CD8-positive, alpha-beta memory T cell (primary cell): Measurements from ENCODE around the gene PIP4K2C. TPM values are rescaled to one million over a fixed set of nuclear protein-coding genes. Genes with fewer than 3 reads are reported as not detected.
"Not testable (repeated sequence)": the region's sequence is repeated elsewhere in the genome, so short reads cannot be mapped to it uniquely, and the experiment has no call there.

Experiments used
- CTCF ChIA-PET: fragments of 350-600 bp; sonication (Branson Sonifier 250); formaldehyde crosslinking; loops from one replicate; lab custom pipeline; 2021; ENCODE audit warnings: antibody characterized with exemption; lab: Charles Lee
- POLR2A ChIA-PET: fragments of 350-600 bp; sonication (Branson Sonifier 250); formaldehyde crosslinking; loops from one replicate; lab custom pipeline; 2021; ENCODE audit warnings: antibody characterized with exemption; lab: Charles Lee
- DNase-seq, 5 donors: peaks; one replicate each; pipeline versions ENCODE4 v3.0.0 to v3.0.0-alpha.2; 2020 to 2022; ENCODE audit warnings: mixed read lengths in 1 of 5
- H3K27ac ChIP-seq: one replicate; pipeline ENCODE4 v1.7.0; 2013; ENCODE audit warnings: low read depth, mild to moderate bottlenecking, low read length, moderate library complexity
- H3K27me3 ChIP-seq: 2 replicates; pipeline ENCODE4 v1.7.0; 2013; ENCODE audit warnings: low read length, mild to moderate bottlenecking; ENCODE audit not compliant: insufficient read depth, poor library complexity, severe bottlenecking
- H3K36me3 ChIP-seq: 2 replicates; pipeline ENCODE4 v1.7.0; 2013; ENCODE audit warnings: mild to moderate bottlenecking, low read length, moderate library complexity; ENCODE audit not compliant: insufficient read depth
- H3K4me1 ChIP-seq: 2 replicates; pipeline ENCODE4 v1.7.0; 2013; ENCODE audit warnings: mild to moderate bottlenecking, low read length, moderate library complexity; ENCODE audit not compliant: insufficient read depth
- H3K4me3 ChIP-seq: 2 replicates; pipeline ENCODE4 v1.7.0; 2013; ENCODE audit warnings: mild to moderate bottlenecking, low read length
- H3K9me3 ChIP-seq: 2 replicates; pipeline ENCODE4 v1.7.0; 2013; ENCODE audit warnings: mild to moderate bottlenecking, low read length
- H3K27ac Mint-ChIP-seq, 8 donors: one replicate each; pipeline ENCODE4 v1.8.0; 2020 to 2021; ENCODE audit warnings: mixed read lengths in 8 of 8, mild to moderate bottlenecking in 6 of 8, inconsistent platforms in 3 of 8, moderate library complexity in 3 of 8
- H3K27me3 Mint-ChIP-seq, 2 donors: one replicate each; pipeline ENCODE4 v1.8.0; 2020 to 2021; ENCODE audit warnings: mixed read lengths in 2 of 2, mild to moderate bottlenecking in 1 of 2, moderate library complexity in 1 of 2
- H3K36me3 Mint-ChIP-seq, 3 donors: one replicate each; pipeline ENCODE4 v1.8.0; 2020 to 2021; ENCODE audit warnings: mixed read lengths in 3 of 3, inconsistent platforms in 1 of 3, mild to moderate bottlenecking in 1 of 3
- H3K4me1 Mint-ChIP-seq, 3 donors: one replicate each; pipeline ENCODE4 v1.8.0; 2020 to 2021; ENCODE audit warnings: mixed read lengths in 3 of 3, inconsistent platforms in 1 of 3, mild to moderate bottlenecking in 1 of 3
- H3K4me3 Mint-ChIP-seq, 7 donors: one replicate each; pipeline ENCODE4 v1.8.0; 2020 to 2021; ENCODE audit warnings: mixed read lengths in 7 of 7, mild to moderate bottlenecking in 6 of 7, moderate library complexity in 4 of 7, inconsistent platforms in 2 of 7
- H3K9me3 Mint-ChIP-seq, 5 donors: one replicate each; pipeline ENCODE4 v1.8.0; 2020 to 2022; ENCODE audit warnings: mixed read lengths in 5 of 5, mild to moderate bottlenecking in 3 of 5, moderate library complexity in 2 of 5, inconsistent platforms in 1 of 5
- polyA plus RNA-seq: library from polyadenylated mRNA; unstranded; fragments of 300-500 nt; fragmentation: Illumina TruSeq; gene quantifications from one replicate; pipeline ENCODE4 v1.2.3, GENCODE V29; 2021
- total RNA-seq, 2 experiments: library from RNA; stranded (reverse); gene quantifications; one replicate each; pipeline ENCODE4 v1.2.3, GENCODE V29; 2021

The PIP4K2C gene
- total and polyA plus RNA-seq, 3 experiments from 2014 or later: 24.7 to 40.6 (median 29.7) TPM

- H3K36me3 ChIP-seq, H3K27ac ChIP-seq, H3K36me3 Mint-ChIP-seq, H3K9me3 Mint-ChIP-seq, H3K9me3 ChIP-seq, H3K4me3 ChIP-seq, H3K4me3 Mint-ChIP-seq, POLR2A ChIA-PET, DNase-seq, H3K27ac Mint-ChIP-seq: not testable (repeated sequence)
- peaks cover 46% of the 10 kb centered on the region for H3K27me3 ChIP-seq
- peaks cover 64 to 72% of the 10 kb centered on the region in 2 donors for H3K27me3 Mint-ChIP-seq
- H3K4me1 Mint-ChIP-seq: peaks cover 28 to 34% (median 32%) of the 10 kb centered on the region in 3 donors
- CTCF ChIA-PET: interaction anchor here (1.2 to 5.7 kb wide), 3 partner anchors 15 to 156 kb away, joined by 4 to 85 read pairs (median 5); partner anchors contain the start of gene B4GALNT1
- peaks cover 30% of the 10 kb centered on the region for H3K4me1 ChIP-seq
Observed at GRCh38 chr12:57618431-57618830, 27.4 kb downstream of the PIP4K2C start.

DNA sequence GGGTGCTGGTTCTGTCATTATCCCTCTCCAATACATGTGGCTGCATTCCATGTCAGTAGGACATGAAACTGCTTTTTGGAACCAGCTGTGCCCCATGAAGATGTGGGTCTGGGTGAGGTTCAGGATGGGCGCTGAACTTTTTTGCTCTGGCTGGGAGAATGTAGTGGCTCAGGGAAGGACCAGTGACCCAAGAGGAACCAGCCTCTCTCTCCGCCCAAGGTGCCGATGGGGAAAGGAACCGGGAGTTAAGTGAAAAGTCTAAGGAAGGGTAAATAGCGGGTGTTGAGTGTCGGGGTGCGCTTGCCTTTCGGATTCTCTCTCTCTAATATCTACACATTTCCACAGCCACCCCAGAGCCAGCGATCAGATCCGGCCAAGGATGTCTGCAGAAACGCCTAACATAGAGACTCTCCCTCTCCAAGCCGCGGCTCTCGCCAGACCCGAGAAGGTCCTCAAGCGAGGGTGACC lies 28.0 kb downstream of the PIP4K2C start:
- no peaks in the 10 kb centered on the region for H3K9me3 Mint-ChIP-seq
- peaks cover 69 to 78% of the 10 kb centered on the region in 2 donors for H3K27me3 Mint-ChIP-seq
- Histone ChIP-seq H3K36me3 (no peaks in the 10 kb centered on the region), H3K4me3 (no peak overlapping the region), H3K4me1 (peaks cover 30% of the 10 kb centered on the region), H3K27me3 (peaks cover 52% of the 10 kb centered on the region), H3K9me3 (no peaks in the 10 kb centered on the region), H3K27ac (no peak overlapping the region)
- H3K4me3 Mint-ChIP-seq: peak overlapping the region in 4 of 7 donors; percentile 35 to 75 (median 60)
- ChIA-PET CTCF (interaction anchor here (1.0 to 5.7 kb wide), 7 partner anchors 14 to 163 kb away, joined by 3 to 85 read pairs (median 10); partner anchors contain the start of gene B4GALNT1), POLR2A (no interaction called here)
- H3K36me3 Mint-ChIP-seq: peaks cover 0 to 4% (median 0%) of the 10 kb centered on the region in 3 donors
- no peak overlapping the region for H3K27ac Mint-ChIP-seq
- H3K4me1 Mint-ChIP-seq: peaks cover 28 to 34% (median 32%) of the 10 kb centered on the region in 3 donors
- DNase-seq: no peak

GRCh38 chr12:57619434-57620244 lies 28.6 kb downstream of the PIP4K2C start:
- H3K9me3 ChIP-seq: no peaks in the 10 kb centered on the region
- H3K9me3 Mint-ChIP-seq: no peaks in the 10 kb centered on the region
- H3K36me3 ChIP-seq: no peaks in the 10 kb centered on the region
- H3K4me3 ChIP-seq: no peak overlapping the region
- POLR2A ChIA-PET: interaction anchor here (1.8 kb wide), 1 partner anchor 161 kb away, joined by 4 read pairs; the partner anchor contains the start of gene GLI1
- peak overlapping the region in 5 of 7 donors; percentile 20 to 75 (median 54) for H3K4me3 Mint-ChIP-seq
- peaks cover 0 to 4% (median 0%) of the 10 kb centered on the region in 3 donors for H3K36me3 Mint-ChIP-seq
- peaks cover 58% of the 10 kb centered on the region for H3K27me3 ChIP-seq
- H3K27ac ChIP-seq: no peak overlapping the region
- no peak overlapping the region for H3K27ac Mint-ChIP-seq
- peaks cover 28 to 34% (median 32%) of the 10 kb centered on the region in 3 donors for H3K4me1 Mint-ChIP-seq
- CTCF ChIA-PET: interaction anchor here (1.0 to 5.7 kb wide), 11 partner anchors 13 to 164 kb away, joined by 3 to 85 read pairs (median 10); partner anchors contain the start of gene B4GALNT1
- peaks cover 76 to 80% of the 10 kb centered on the region in 2 donors for H3K27me3 Mint-ChIP-seq
- DNase-seq: no peak
- peaks cover 30% of the 10 kb centered on the region for H3K4me1 ChIP-seq

DNA sequence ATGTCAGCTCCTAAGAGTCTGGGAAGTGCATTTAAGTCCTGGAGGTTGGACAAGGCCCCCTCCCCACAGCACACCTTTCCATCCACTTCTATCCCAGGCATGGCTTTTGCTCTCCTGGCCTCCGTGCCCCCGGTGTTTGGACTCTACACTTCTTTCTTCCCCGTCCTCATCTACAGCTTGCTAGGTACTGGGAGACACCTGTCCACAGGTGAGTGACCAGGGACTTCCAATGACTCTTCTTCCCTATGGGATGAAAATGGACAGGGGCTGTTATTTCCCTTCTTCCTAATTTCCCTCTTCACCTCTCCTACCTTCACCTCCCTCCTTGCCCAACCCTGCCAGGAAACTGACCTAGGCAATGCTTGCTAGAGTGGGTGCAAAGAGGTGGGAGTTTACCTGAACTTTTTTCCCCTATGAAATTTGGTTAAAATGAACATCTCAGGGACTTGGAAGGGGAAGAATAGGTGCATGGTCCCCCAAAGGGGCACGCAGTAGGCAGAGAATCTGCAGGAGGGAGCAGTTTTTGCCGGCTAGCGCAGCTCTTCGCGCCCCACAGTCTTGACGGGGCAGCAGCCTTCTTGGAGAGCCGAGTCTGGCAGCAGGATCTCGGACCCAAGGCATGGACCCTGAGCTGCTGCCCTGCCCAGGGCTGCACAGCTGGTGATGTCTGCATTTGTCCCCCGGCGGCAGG lies 29.4 kb downstream of the PIP4K2C start:
- no peak for DNase-seq
- peak overlapping the region in 1 of 8 donors; percentile 53 for H3K27ac Mint-ChIP-seq
- H3K4me1 Mint-ChIP-seq: peaks cover 28 to 34% (median 32%) of the 10 kb centered on the region in 3 donors
- peaks cover 30% of the 10 kb centered on the region for H3K4me1 ChIP-seq
- CTCF ChIA-PET: interaction anchor here (0.6 to 5.7 kb wide), 19 partner anchors 9 to 165 kb away, joined by 3 to 85 read pairs (median 4); partner anchors contain the start of genes ARHGEF25, B4GALNT1, INHBE and MARS1
- no peak overlapping the region for H3K27ac ChIP-seq
- peak overlapping the region; percentile 49 to 91 (median 84) for H3K4me3 Mint-ChIP-seq
- POLR2A ChIA-PET: interaction anchor here (1.8 kb wide), 1 partner anchor 161 kb away, joined by 4 read pairs; the partner anchor contains the start of gene GLI1
- peaks cover 65% of the 10 kb centered on the region for H3K27me3 ChIP-seq
- H3K4me3 ChIP-seq: peak overlapping the region; percentile 59
- H3K9me3 ChIP-seq: no peaks in the 10 kb centered on the region
- peaks cover 0 to 4% (median 0%) of the 10 kb centered on the region in 3 donors for H3K36me3 Mint-ChIP-seq
- peaks cover 77 to 86% of the 10 kb centered on the region in 2 donors for H3K27me3 Mint-ChIP-seq
- no peaks in the 10 kb centered on the region for H3K9me3 Mint-ChIP-seq
- no peaks in the 10 kb centered on the region for H3K36me3 ChIP-seq

DNA sequence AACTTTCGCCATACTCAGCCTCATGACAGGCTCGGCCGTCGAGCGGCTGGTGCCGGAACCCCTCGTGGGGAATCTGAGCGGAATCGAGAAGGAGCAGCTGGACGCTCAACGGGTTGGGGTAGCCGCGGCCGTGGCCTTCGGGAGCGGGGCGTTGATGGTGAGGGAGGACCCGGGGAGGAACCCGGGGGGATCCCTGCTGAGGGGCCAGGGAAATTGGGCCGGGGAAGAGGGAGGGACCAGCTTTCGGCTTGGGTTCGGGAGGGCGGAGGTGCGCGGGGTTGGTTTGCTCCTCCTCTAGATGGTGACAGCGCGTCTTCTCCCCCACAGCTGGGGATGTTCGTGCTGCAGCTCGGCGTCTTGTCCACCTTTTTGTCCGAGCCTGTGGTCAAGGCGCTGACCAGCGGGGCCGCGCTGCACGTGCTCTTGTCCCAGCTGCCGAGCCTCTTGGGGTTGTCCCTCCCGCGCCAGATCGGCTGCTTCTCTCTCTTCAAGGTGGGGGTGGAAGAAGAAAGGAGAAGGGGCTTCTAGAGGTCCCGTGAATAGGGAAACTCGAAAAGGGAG lies 30.0 kb downstream of the PIP4K2C start:
- peaks cover 83 to 87% of the 10 kb centered on the region in 2 donors for H3K27me3 Mint-ChIP-seq
- POLR2A ChIA-PET: interaction anchor here (0.6 to 1.8 kb wide), 2 partner anchors 162 to 163 kb away, joined by 3 to 4 read pairs; partner anchors contain the start of gene GLI1
- Histone ChIP-seq H3K9me3 (no peaks in the 10 kb centered on the region), H3K27ac (no peak overlapping the region), H3K27me3 (peaks cover 70% of the 10 kb centered on the region), H3K4me1 (peaks cover 30% of the 10 kb centered on the region), H3K4me3 (peak overlapping the region; percentile 59), H3K36me3 (no peaks in the 10 kb centered on the region)
- H3K27ac Mint-ChIP-seq: peak overlapping the region in 3 of 8 donors; percentile 19 to 53 (median 23)
- no peaks in the 10 kb centered on the region for H3K9me3 Mint-ChIP-seq
- peaks cover 28 to 34% (median 32%) of the 10 kb centered on the region in 3 donors for H3K4me1 Mint-ChIP-seq
- no peak for DNase-seq
- peaks cover 0 to 4% (median 0%) of the 10 kb centered on the region in 3 donors for H3K36me3 Mint-ChIP-seq
- CTCF ChIA-PET: interaction anchor here (0.6 to 5.7 kb wide), 18 partner anchors 9 to 166 kb away, joined by 3 to 85 read pairs (median 4); partner anchors contain the start of genes ARHGEF25, B4GALNT1, INHBE and MARS1
- peak overlapping the region; percentile 49 to 91 (median 84) for H3K4me3 Mint-ChIP-seq

- Histone ChIP-seq H3K27ac (no peak overlapping the region), H3K4me3 (peak overlapping the region; percentile 59), H3K4me1 (peaks cover 30% of the 10 kb centered on the region), H3K27me3 (peaks cover 77% of the 10 kb centered on the region), H3K9me3 (no peaks in the 10 kb centered on the region), H3K36me3 (no peaks in the 10 kb centered on the region)
- Mint-ChIP-seq H3K4me3 (peak overlapping the region; percentile 49 to 91 (median 84)), H3K4me1 (peaks cover 28 to 34% (median 32%) of the 10 kb centered on the region in 3 donors), H3K9me3 (no peaks in the 10 kb centered on the region), H3K27me3 (peaks cover 86 to 92% of the 10 kb centered on the region in 2 donors), H3K36me3 (peaks cover 0 to 4% (median 0%) of the 10 kb centered on the region in 3 donors), H3K27ac (peak overlapping the region in 3 of 8 donors; percentile 19 to 53 (median 44))
- ChIA-PET CTCF (interaction anchor here (0.7 to 5.7 kb wide), 20 partner anchors 9 to 166 kb away, joined by 3 to 85 read pairs (median 4); partner anchors contain the start of genes ARHGEF25, B4GALNT1, INHBE and MARS1), POLR2A (interaction anchor here (0.6 to 1.8 kb wide), 3 partner anchors 16 to 164 kb away, joined by 3 to 4 read pairs (median 3); partner anchors contain the start of gene GLI1)
- peak; percentile 39 to 65 (median 50) for DNase-seq
Observed at GRCh38 chr12:57621497-57622292, 30.7 kb downstream of the PIP4K2C start.
